GM12875 (cell line): Measurements from ENCODE around the gene TKTL1.
A peak's percentile ranks its signal among the peaks of the same experiment; 100 is the strongest.

Experiments used
- H3K4me3 ChIP-seq: one replicate; pipeline ENCODE4 v1.5.1; 2011; ENCODE audit warnings: low read depth, low read length, control low read depth
- CTCF ChIP-seq: IDR thresholded peaks from 2 replicates; pipeline ENCODE4 v1.5.1; 2011; ENCODE audit warnings: low read depth, mild to moderate bottlenecking, control low read depth, inconsistent platforms, low read length, moderate library complexity, borderline replicate concordance; ENCODE audit not compliant: insufficient read depth

Gene TKTL1

GRCh38 chrX:154308108-154308946 lies 12.7 kb downstream of the TKTL1 start:
- no peak overlapping the region for H3K4me3 ChIP-seq
- TF ChIP-seq CTCF, result peak; percentile 73; the same call in 1 of the 2 replicates

GRCh38 chrX:154309041-154309775 lies 13.6 kb downstream of the TKTL1 start:
- no peak overlapping the region for H3K4me3 ChIP-seq
- TF ChIP-seq CTCF, result no peak

- H3K4me3 ChIP-seq, result no peak overlapping the region
- no peak for TF ChIP-seq CTCF
Observed at GRCh38 chrX:154310616-154311536, 15.3 kb downstream of the TKTL1 start.

- H3K4me3 ChIP-seq, result no peak overlapping the region
- TF ChIP-seq CTCF, result no peak
Observed at GRCh38 chrX:154312116-154312515, 16.5 kb downstream of the TKTL1 start.

- no peak for TF ChIP-seq CTCF
- H3K4me3 ChIP-seq, result no peak overlapping the region
Observed at GRCh38 chrX:154313147-154313546, 17.6 kb downstream of the TKTL1 start.

- no peak overlapping the region for H3K4me3 ChIP-seq
Observed at GRCh38 chrX:154315416-154315815, 19.8 kb downstream of the TKTL1 start.

More at GRCh38 chrX:154315416-154315815, 19.8 kb downstream of the TKTL1 start:
- TF ChIP-seq CTCF, result no peak
